ENCODE data around the gene RHBDD2.
"Not testable (repeated sequence)": the region's sequence is repeated elsewhere in the genome, so short reads cannot be mapped to it uniquely, and the experiment has no call there.

RHBDD2 gene

DNA sequence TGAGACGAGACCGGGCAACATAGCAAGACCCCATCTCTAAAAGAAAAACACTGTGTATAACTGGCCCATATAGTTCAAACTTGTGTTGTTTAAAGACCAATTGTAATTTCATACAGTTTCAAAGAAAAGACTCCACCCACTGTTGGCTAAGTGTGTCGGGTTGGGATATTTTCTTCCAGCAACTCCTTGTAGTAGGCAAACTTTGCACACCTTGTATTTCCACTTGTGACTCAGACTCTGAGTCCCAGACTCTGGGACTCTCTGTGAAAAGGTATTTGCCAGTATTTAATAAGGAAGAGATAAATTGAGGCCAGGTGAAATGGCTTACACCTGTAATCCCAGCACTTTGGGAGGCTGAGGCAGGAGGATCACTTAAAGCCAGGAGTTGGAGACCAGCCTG lies 29.3 kb upstream of the RHBDD2 start:
- H3K27me3 ChIP-seq (ENCODE audit: low read depth) = no peaks in the 10 kb centered on the region
- no peaks in the 10 kb centered on the region for H3K9me3 ChIP-seq
- H3K4me1 ChIP-seq = no peaks in the 10 kb centered on the region
- in situ Hi-C loops (cut with MboI; ENCODE audit: low sequenced_read_pairs) = no loop called here
- H3K36me3 ChIP-seq (replicated peaks) = no peaks in the 10 kb centered on the region
- DNase-seq (ENCODE audit: low spot score in 2 of 2) = no peak
- no peak overlapping the region for H3K4me3 ChIP-seq

DNA sequence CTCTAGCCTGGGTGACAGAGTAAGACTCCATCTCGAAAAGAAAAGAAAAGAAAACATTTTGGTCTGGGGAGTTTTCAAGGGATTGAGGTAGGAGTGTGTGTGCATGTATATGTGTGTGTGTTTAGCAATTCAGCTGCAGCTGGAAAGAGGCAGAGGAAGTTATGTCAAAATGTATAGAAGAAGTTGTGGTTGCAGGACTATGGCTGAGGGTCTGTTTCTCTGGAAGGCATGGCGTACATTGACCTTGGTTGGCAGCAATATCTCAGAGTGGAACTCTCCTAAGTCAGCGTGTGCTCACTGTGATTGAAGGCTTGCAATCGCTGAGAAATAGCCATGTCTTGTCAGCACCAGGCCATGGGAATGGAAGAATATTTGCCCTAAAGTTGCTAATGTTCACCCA lies 28.6 kb upstream of the RHBDD2 start:
- in situ Hi-C loops (cut with MboI; ENCODE audit: low sequenced_read_pairs) = no loop called here
- no peak for DNase-seq (ENCODE audit: low spot score in 2 of 2)
- Histone ChIP-seq H3K36me3 (replicated peaks) (no peaks in the 10 kb centered on the region), H3K27me3 (ENCODE audit: low read depth) (no peaks in the 10 kb centered on the region), H3K4me1 (no peaks in the 10 kb centered on the region), H3K4me3 (no peak overlapping the region), H3K9me3 (no peaks in the 10 kb centered on the region)

DNA sequence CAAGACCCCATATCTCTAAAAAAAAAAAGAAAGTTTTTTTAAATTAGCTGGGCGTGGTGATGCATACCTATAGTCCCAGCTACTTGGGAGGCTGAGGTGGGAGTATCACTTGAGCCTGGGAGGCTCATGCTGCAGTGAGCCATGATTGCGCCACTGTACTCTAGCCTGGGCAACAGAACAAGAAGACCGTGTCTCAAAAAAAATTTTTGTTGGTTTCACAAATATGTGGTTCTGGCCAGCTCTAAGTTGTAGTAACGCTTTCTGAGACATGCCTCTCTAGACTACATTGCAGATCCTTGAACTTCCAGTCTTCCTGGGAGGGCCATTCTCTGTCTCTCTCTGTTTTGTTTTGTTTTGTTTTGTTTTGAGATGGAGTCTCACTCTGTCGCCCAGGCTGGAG lies 24.6 kb upstream of the RHBDD2 start:
- in situ Hi-C loops (cut with MboI; ENCODE audit: low sequenced_read_pairs) = no loop called here
- no peaks in the 10 kb centered on the region for H3K9me3 ChIP-seq
- no peak overlapping the region for H3K4me3 ChIP-seq
- no peaks in the 10 kb centered on the region for H3K4me1 ChIP-seq
- no peak for DNase-seq (ENCODE audit: low spot score in 2 of 2)
- H3K36me3 ChIP-seq (replicated peaks) = no peaks in the 10 kb centered on the region
- H3K27me3 ChIP-seq (ENCODE audit: low read depth) = no peaks in the 10 kb centered on the region

GRCh38 chr7:75854813-75855345 lies 24.0 kb upstream of the RHBDD2 start:
- H3K4me3 ChIP-seq; H3K4me1 ChIP-seq; H3K27me3 ChIP-seq (ENCODE audit: low read depth); H3K9me3 ChIP-seq; in situ Hi-C loops (cut with MboI; ENCODE audit: low sequenced_read_pairs); DNase-seq (ENCODE audit: low spot score in 2 of 2); H3K36me3 ChIP-seq (replicated peaks): not testable (repeated sequence)

- Histone ChIP-seq H3K4me1 (no peaks in the 10 kb centered on the region), H3K4me3 (no peak overlapping the region), H3K9me3 (no peaks in the 10 kb centered on the region), H3K27me3 (ENCODE audit: low read depth) (no peaks in the 10 kb centered on the region), H3K36me3 (replicated peaks) (no peaks in the 10 kb centered on the region)
- in situ Hi-C loops (cut with MboI; ENCODE audit: low sequenced_read_pairs) = no loop called here
- no peak for DNase-seq (ENCODE audit: low spot score in 2 of 2)
Measured at GRCh38 chr7:75856536-75856935, 22.3 kb upstream of the RHBDD2 start.

GRCh38 chr7:75858410-75858809 lies 20.4 kb upstream of the RHBDD2 start:
- H3K36me3 ChIP-seq (replicated peaks) = no peaks in the 10 kb centered on the region
- DNase-seq (ENCODE audit: low spot score in 2 of 2) = no peak
- no peaks in the 10 kb centered on the region for H3K9me3 ChIP-seq
- no peaks in the 10 kb centered on the region for H3K4me1 ChIP-seq
- no peak overlapping the region for H3K4me3 ChIP-seq
- H3K27me3 ChIP-seq (ENCODE audit: low read depth) = no peaks in the 10 kb centered on the region
- in situ Hi-C loops (cut with MboI; ENCODE audit: low sequenced_read_pairs) = no loop called here

DNA sequence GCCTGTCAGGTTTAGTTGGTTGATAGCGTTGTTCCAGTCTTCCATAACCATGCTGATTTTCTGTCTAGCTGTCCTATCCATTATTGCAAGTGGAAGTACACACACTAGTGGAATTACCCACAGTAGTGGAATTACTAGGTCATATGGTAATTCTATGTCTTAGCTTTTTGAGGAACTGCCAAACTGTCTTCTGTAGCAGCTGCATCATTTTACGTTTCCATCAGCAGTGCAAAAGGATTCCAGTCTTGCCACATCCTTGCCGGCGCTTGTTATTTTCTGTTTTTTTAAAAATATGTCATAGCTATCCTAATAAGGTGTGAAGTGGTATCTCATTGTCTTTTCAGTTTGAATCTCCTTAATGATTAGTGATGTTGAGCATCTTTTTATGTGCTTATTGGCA lies 17.2 kb upstream of the RHBDD2 start:
- Histone ChIP-seq H3K27me3 (ENCODE audit: low read depth) (no peaks in the 10 kb centered on the region), H3K4me3 (no peak overlapping the region), H3K9me3 (no peaks in the 10 kb centered on the region), H3K36me3 (replicated peaks) (no peaks in the 10 kb centered on the region), H3K4me1 (no peaks in the 10 kb centered on the region)
- DNase-seq (ENCODE audit: low spot score in 2 of 2) = no peak
- in situ Hi-C loops (cut with MboI; ENCODE audit: low sequenced_read_pairs) = loop anchor here (10.0 kb wide), 1 partner anchor 163 kb away; no protein-coding TSS in a partner anchor

DNA sequence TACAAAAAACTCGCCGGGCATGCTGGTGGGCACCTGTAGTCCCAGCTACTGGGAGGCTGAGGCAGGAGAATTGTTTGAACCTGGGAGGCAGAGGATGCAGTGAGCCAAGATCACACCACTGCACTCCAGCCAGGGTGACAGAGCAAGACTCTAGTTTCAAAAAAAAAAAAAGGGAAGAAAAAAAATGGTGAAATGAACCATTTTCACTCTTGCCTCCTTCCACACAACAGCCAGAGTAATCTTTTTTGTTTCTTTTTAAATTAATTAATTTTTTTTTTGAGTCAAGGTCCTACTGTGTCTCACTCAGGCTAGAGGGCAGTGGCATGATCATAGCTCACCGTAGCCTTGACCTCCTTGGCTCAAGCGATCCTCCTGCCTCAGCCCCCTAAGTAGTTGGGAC lies 14.6 kb upstream of the RHBDD2 start:
- not testable (repeated sequence) for DNase-seq (ENCODE audit: low spot score in 2 of 2); H3K4me3 ChIP-seq; H3K36me3 ChIP-seq (replicated peaks); H3K4me1 ChIP-seq; H3K9me3 ChIP-seq; H3K27me3 ChIP-seq (ENCODE audit: low read depth)
- in situ Hi-C loops (cut with MboI; ENCODE audit: low sequenced_read_pairs) = loop anchor here (10.0 kb wide), 1 partner anchor 161 kb away; no protein-coding TSS in a partner anchor

- no peaks in the 10 kb centered on the region for H3K4me1 ChIP-seq
- H3K27me3 ChIP-seq (ENCODE audit: low read depth) = no peaks in the 10 kb centered on the region
- in situ Hi-C loops (cut with MboI; ENCODE audit: low sequenced_read_pairs) = loop anchor here (10.0 kb wide), 1 partner anchor 159 kb away; no protein-coding TSS in a partner anchor
- no peak for DNase-seq (ENCODE audit: low spot score in 2 of 2)
- no peaks in the 10 kb centered on the region for H3K36me3 ChIP-seq (replicated peaks)
- H3K9me3 ChIP-seq = no peaks in the 10 kb centered on the region
- no peak overlapping the region for H3K4me3 ChIP-seq
Measured at GRCh38 chr7:75866114-75866488, 12.7 kb upstream of the RHBDD2 start.

DNA sequence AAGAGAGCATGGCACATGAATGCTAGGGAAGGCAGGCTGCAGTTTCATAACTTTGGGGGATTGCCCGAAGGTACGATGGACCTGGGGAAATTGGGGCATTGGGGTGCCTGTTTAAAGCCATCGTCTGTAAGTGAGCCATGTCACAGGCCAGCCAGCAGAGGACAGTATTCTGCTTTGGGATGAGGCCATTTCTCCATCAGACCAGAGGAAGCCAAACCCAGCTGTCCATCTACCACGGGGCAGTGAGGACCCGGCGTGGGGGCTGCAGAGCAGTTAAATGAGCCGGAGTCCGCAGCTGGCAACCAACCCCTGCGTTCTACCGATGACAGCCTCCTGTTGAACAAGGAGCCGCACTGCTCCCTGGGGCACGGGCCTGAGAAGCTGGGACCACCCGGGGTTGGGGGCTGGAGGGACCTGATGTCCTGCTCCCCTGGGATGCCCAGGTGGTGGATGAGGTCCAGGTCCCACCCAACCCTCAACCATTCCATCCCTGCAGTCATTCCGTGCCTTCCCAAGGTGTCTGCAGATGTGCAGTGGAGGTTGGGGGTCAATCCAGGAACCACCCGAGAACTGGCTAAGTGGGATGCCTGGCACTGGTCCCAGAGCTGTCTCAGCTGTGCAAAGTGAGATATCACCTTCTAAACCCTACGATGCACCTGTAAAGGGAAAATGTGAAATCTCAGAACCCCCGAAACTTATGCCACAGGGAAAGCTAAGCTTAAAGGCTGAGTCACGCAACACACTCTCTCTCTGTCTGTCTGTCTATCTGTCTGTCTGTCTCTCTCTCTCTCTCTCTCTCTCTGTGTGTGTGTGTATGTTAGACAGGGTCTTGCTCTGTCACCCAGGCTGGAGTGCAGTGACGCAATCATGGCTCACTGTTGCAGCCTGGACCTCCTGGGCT lies 12.1 kb upstream of the RHBDD2 start:
- no peaks in the 10 kb centered on the region for H3K27me3 ChIP-seq (ENCODE audit: low read depth)
- no peaks in the 10 kb centered on the region for H3K4me1 ChIP-seq
- DNase-seq (ENCODE audit: low spot score in 2 of 2) = peak; percentile 66 to 70
- no peak overlapping the region for H3K4me3 ChIP-seq
- in situ Hi-C loops (cut with MboI; ENCODE audit: low sequenced_read_pairs) = loop anchor here (10.0 kb wide), 1 partner anchor 158 kb away; no protein-coding TSS in a partner anchor
- no peaks in the 10 kb centered on the region for H3K9me3 ChIP-seq
- H3K36me3 ChIP-seq (replicated peaks) = no peaks in the 10 kb centered on the region

- no peak overlapping the region for H3K4me3 ChIP-seq
- no peaks in the 10 kb centered on the region for H3K4me1 ChIP-seq
- DNase-seq (ENCODE audit: low spot score in 2 of 2) = no peak
- no peaks in the 10 kb centered on the region for H3K36me3 ChIP-seq (replicated peaks)
- in situ Hi-C loops (cut with MboI; ENCODE audit: low sequenced_read_pairs) = loop anchor here (10.0 kb wide), 1 partner anchor 157 kb away; no protein-coding TSS in a partner anchor
- H3K9me3 ChIP-seq = no peaks in the 10 kb centered on the region
- H3K27me3 ChIP-seq (ENCODE audit: low read depth) = no peaks in the 10 kb centered on the region
Measured at GRCh38 chr7:75867390-75867717, 11.5 kb upstream of the RHBDD2 start.

DNA sequence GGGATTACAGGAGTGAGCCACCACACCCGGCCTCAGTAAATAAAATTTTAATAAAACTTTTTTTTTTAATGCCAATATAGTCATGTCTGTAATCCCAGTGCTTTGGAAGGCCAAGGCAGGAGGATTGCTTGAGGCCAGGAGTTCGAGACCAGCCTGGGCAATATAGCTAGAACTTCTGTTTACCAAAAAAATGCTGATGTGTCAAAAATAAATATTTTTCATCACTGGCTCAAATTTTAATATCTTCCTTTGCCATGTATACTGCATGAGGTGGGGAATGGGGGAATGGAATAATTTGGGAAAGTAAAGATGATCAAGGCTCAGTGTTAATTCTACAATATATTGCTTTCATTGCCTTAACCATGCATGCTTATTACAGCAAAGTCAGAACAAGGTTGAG lies 10.7 kb upstream of the RHBDD2 start:
- in situ Hi-C loops (cut with MboI; ENCODE audit: low sequenced_read_pairs) = loop anchor here (10.0 kb wide), 1 partner anchor 157 kb away; no protein-coding TSS in a partner anchor
- DNase-seq (ENCODE audit: low spot score in 2 of 2) = no peak
- Histone ChIP-seq H3K4me1 (no peaks in the 10 kb centered on the region), H3K27me3 (ENCODE audit: low read depth) (no peaks in the 10 kb centered on the region), H3K36me3 (replicated peaks) (no peaks in the 10 kb centered on the region), H3K9me3 (no peaks in the 10 kb centered on the region), H3K4me3 (no peak overlapping the region)

GRCh38 chr7:75869776-75870379 lies 9.0 kb upstream of the RHBDD2 start:
- no peaks in the 10 kb centered on the region for H3K9me3 ChIP-seq
- H3K4me3 ChIP-seq = no peak overlapping the region
- no peaks in the 10 kb centered on the region for H3K36me3 ChIP-seq (replicated peaks)
- DNase-seq (ENCODE audit: low spot score in 2 of 2) = no peak
- no peaks in the 10 kb centered on the region for H3K4me1 ChIP-seq
- H3K27me3 ChIP-seq (ENCODE audit: low read depth) = no peaks in the 10 kb centered on the region
- in situ Hi-C loops (cut with MboI; ENCODE audit: low sequenced_read_pairs) = loop anchor here (10.0 kb wide), 1 partner anchor 155 kb away; no protein-coding TSS in a partner anchor

- Histone ChIP-seq H3K27me3 (ENCODE audit: low read depth) (no peaks in the 10 kb centered on the region), H3K4me3 (no peak overlapping the region), H3K36me3 (replicated peaks) (no peaks in the 10 kb centered on the region), H3K9me3 (no peaks in the 10 kb centered on the region), H3K4me1 (no peaks in the 10 kb centered on the region)
- in situ Hi-C loops (cut with MboI; ENCODE audit: low sequenced_read_pairs) = no loop called here
- no peak for DNase-seq (ENCODE audit: low spot score in 2 of 2)
Measured at GRCh38 chr7:75870557-75871161, 8.2 kb upstream of the RHBDD2 start.
